GM18873 (cell line): ENCODE measurements around the gene SRSF6.
"Not testable (repeated sequence)": the region's sequence is repeated elsewhere in the genome, so short reads cannot be mapped to it uniquely, and the experiment has no call there.

Experiments
- ATAC-seq: cut with Tn5 transposase; IDR thresholded peaks from one replicate; pipeline ENCODE4 v1.9.1; 2021; ENCODE audit warnings: mild to moderate bottlenecking, moderate library complexity, moderate number of reproducible peaks; ENCODE audit not compliant: unreplicated experiment, low FRiP score

Gene SRSF6

DNA sequence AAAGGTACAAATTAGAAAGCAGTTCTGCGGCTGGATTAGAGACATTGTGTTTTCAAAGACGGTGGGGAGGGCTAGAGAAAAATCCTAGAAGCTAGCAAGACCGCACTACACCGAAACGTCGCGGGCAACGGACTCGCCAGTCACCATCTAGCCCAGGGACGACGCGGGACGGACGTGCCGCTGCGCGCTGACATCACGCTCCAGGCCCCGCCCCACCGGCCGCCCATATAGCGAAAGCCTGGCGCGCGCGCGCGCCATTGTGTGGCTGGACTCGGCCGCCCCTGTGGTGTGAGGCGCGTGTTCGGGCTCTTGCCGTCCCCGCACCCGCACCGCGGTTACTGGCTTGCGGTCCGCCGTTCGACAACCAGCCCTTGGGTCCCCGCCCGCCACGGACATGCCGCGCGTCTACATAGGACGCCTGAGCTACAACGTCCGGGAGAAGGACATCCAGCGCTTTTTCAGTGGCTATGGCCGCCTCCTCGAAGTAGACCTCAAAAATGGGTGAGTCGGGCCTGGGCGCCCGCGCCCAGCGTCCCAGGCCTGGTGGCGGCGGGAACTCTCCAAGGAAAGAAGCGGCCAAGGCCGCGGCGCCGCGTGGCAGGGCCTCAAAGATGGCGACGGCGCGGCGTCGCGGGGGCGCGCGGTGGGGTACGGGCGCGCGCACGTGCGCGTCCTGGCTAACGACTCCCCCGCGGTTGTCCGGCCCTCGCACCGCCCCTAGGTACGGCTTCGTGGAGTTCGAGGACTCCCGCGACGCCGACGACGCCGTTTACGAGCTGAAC, at the start of gene SRSF6:
Gene SRSF6, plus strand, starts transcription at position 257 of the 782 bp plus-strand sequence. Its CDS starts 138 bp downstream, at position 395.
- ATAC-seq = peak; percentile 66

DNA sequence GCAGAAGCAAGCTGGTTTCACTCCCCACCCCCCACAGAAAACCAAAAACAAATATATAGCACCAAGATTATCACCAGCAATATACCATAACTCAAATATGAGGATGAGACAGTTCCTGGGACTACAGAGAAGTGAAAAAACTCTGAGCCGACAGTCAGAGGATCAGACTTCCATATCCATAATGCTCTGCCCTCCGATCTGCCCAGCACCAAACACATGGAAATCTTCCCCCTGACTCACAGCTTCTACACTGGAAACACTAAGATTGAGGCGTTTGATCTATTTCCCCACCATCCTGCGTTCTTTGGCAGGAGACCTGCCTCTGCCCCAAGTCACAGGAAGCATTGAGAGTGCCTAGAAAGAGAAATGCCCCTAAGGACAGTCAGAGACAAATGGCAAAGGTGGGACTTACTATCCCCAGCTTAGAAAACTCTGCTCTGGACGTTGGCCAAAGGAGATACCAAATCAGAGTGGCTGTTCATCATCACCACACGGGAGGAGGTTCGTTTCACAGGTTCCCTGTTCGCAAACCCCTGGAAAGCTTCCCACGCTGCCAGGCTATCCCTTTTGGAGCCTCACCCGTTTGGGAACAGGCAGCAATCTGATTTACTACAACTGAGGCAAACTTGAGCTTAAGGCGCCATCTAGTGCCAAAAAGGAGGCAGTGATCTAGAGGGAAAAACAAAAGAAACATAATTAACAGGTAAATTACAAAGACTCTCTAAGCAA, 48.7 kb upstream of the SRSF6 start:
- no peak for ATAC-seq

DNA sequence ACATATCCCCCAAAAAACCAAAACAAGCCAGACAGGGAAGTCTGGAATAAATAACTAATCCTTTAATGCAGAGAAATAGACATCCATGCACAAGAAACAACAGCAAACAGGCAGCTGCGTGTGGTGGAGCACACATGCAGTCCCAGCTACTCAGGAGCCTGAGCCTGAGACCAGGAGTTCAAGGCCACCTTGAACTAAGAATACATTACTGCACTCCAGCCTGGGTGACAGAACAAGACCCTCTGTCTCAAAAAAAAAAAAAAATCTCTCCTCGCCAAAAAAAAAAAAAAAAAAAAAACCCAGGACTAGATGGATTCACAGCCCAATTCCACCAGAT, 48.2 kb upstream of the SRSF6 start:
- ATAC-seq = no peak

DNA sequence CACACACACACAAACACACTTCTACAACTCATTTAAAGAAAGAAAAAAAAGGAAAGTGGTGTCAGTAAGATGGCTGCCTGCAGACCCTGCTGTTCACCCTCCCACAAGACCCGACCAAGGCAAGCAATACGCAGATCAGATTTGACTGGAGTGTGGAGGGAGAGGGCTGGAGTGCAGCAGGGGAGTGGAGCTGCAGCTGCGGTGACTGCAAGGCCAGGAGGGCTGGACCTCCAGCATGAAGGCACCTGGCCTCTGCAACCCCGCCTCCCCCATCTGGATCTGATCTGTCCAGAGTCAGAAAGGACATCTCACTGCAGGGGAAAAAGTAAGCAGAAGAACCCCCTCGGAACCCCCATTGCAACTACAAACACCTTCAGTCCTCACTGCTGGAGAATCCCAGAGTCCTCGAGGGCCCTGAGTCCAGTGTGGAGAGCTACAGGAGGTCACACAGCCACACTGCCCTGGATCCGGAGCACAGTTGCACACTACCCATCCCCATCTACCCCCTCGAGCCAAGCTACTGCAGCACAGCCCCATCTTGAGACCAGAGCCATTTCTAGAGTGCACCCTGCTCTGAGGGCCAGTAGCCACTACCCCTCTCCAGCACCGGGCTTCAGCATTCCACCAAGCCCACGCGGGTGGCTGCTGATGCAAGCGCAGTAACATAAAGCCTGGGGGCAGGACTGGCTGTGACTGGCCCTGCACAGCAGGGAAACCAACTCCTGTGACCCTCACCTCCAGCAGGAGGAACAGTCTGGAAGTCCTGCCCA, 41.9 kb upstream of the SRSF6 start:
- ATAC-seq = no peak

DNA sequence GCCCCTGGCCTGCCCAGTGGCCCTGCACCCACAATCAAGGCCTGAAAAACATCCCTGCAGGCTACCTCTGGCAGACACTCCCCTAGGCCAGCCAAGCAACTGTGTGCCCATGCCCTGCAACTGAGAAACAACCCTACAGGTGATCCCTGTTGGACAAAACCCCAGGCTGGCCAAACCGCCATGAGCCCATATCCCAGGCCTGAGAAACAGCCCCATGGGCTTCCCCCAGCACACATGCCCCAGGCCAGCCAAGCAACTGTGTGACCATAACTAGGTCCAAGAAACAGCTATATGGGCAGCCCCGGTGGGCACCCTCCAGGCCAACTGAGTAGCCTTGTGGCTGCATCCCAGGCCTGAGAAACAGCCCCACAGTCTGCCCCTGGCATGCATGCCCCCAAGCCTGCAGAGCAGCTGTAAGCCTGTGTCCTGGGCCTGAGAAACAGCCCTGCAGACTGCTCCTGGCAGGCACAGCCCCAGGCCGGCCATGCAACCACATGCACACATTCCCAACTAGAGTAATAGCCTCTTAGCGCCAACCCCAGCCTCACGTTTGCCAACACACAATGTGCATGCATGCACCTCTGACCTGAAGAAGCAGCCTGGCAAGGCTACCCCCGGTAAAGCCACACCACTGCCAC, 41.0 kb upstream of the SRSF6 start:
- ATAC-seq = no peak

DNA sequence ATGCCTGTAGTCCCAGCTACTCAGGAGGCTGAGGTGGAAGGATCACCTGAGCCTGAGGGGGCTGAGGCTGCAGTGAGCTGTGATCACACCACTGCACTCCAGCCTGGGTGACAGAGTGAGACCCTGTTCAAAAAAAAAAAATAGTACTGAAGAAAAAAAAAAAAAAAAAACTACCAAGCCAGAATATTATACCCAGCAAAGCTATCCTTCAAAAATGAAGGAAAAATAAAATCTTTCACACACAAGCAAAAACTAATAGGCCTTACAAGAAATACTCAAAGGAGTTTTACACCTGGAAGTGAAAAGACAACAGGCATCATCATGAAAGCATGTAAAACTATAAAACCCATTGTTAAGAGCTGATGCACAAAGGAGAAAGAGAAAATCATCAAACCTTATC, 37.5 kb upstream of the SRSF6 start:
- no peak for ATAC-seq

DNA sequence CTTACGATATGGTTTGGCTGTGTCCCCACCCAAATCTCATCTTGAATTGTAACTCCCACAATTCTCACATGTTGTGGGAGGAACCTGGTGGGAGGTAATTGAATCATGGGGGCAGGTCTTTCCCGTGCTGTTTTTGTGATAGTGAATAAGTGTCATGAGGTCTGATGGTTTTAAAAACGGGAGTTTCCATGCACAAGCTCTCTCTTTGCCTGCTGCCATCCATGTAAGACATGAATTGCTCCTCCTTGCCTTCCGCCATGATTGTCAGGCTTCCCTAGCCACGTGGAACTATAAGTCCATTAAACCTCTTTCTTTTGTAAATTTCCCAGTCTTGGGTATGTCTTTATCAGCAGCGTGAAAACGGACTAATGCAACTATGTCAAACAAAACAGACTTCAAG, 36.8 kb upstream of the SRSF6 start:
- ATAC-seq = not testable (repeated sequence)

DNA sequence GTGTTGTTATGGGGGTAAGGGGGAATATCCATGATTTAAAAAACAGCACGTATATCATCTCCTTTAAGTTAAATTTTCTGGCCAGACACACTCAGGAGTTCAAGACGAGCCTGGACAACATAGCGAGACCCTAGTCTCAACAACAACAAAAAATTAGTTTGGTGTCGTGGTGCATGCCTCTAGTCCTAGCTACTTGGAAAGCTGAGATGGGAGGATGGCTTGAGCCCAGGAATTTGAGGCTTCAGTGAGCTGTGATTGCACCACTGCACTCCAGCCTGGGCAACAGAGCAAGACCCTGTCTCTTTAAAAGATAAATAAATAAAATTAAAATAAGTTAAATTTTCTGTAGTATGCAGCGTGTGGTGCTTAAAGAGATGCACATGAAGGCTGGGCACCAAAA, 31.5 kb upstream of the SRSF6 start:
- no peak for ATAC-seq

DNA sequence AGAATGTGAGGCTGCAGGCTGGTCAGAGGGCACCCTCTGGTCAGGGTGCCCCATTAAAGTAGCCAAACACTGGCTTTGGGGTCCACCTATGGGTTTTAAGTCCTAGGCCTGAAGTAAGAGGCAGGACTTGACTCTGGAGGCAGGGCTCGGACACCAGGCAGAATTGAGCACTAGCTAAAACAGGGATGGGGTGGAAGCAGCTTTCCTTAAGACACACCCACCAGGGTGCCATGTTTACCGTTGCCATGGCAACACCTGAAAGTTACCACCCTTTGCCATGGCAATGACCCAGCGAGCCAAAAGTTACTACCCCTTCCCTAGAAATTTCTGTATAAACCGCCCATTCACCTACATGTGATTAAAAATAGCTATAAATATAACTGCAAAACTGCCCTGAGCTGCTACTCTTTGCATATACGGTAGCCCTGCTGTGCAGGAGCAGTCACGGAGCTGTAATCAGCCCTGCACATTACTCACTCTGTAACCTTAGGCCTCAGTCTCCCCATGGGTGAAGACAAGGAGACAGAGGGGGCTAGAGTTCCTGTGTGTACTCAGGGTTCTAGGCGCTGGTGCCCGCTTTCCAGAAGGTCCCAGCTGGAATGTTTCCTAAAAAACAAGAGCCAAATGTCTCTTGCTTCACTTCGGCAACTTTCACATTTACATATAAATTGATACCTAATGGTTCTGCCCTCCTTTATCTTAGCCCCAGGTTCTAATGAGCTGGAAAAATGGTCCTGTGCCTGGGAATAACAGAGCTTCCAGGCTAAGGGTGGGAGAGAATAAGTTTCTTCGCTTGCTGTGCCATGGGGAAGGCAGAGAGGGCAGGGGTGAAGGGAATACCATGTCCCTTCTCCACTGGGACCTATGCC, 27.2 kb upstream of the SRSF6 start:
- no peak for ATAC-seq

DNA sequence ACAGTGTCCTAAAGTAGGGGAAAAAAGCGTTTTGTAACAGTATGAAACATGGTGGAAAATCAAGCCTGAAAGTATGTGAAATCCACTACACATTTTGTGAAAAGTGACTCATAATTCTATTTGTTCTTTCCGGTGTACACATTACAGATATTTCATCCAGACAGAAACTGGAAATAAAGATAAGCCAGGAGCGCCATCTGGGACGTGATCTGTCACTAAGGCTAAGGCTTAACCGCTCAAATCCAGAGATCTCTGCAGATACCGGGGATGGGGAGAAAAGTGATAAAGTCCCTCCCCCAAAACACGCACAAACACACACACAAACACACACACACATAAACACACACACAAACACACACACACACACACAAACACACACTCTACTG, 26.6 kb upstream of the SRSF6 start:
- no peak for ATAC-seq

DNA sequence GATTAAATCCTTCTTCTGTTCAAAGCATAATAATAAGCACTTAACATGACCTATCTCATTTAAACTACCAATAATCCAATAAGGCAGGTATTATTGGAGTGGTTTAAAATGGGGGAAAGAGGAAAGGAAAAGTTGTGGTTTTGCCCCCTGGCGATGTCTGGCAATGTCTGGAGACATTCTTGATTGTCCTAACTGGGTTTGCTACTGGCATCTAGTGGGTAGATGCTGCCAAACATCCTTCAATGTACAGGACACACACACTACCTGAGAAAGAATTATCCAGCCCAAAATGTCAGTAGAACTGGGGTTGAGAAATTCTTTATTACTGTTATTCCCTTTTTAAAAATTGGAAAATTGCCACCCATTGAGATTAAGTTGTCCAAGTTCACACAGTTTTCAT, 25.2 kb upstream of the SRSF6 start:
- ATAC-seq = no peak

DNA sequence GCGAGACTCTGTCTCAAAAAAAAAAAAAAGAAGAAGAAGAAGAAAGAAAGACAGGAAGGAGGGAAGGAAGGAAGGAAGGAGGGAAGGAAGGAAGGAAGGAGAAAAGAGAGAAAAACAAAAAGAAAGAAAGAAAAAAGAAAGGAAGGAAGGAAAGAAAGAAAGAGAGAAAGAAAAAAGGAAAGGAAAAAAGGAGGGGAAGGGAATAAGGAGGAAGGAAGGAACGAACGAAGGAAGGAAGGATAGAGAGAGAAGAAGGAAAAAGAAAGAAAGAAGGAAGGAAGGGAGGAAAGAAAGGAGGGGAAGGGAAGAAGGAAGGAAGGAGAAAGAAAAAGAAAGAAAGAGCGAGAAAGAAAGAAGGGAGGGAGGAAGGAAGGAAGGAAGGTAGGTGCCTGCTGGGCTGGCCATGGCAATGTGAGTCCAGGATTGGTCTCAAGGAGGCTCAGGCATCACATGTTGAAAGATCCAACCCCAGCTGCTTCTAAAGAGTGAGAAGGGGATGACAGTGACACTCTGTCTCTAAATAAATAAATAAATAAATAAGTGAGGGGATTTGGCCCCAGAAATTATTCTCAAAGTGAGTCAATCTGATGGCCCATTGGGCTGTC, 24.3 kb upstream of the SRSF6 start:
- no peak for ATAC-seq

DNA sequence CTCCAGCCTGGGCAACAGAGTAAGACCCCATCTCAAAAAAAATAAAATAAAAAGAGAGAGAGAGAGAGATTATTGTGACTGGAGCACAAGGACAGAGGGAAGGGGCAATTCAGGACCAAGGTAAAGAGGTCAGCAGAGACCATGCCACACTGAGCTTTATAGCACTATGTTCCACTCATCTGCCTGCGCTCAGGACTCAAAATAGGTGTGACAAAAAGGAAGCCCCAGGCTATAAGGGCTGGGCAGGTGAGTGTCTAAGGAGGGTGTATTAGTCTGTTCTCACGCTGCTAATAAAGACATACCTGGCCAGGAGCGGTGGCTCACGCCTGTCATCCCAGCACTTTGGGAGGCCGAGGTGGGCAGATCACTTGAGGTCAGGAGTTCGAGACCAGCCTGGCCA, 23.1 kb upstream of the SRSF6 start:
- ATAC-seq = no peak

DNA sequence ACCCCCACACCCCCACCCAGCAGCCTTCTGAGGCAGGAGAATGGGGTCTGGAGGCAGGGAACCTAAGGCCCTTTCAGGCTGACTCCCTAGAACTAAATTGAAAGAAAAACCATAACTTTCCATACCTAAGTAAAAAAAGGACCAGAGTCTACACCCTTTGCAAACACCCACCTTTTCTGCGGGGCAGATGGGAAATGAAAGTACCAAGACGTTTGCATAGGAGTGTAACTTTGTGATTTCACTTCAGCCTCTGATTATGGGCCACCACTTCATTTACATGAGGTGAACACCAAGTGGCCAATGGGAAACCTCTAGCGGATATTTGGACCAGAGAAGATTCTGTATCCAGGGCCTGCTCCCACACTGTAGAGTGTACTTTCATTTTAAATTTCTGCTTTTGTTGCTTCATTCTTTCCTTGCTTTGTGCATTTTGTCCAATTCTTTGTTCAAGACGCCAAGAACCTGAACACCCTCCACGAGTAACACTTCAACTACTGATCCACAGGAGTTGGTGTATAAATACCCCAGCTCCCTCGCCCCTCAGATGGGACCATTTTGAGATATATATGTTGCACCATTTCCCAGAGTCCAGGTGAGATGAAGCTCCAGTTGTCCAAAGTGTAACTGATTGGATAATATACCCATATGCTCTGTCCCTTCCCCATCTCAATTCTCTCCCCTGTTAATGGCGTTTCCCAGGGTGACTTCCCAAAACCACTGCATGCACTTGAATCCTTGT, 18.9 kb upstream of the SRSF6 start:
- ATAC-seq = peak; percentile 56

DNA sequence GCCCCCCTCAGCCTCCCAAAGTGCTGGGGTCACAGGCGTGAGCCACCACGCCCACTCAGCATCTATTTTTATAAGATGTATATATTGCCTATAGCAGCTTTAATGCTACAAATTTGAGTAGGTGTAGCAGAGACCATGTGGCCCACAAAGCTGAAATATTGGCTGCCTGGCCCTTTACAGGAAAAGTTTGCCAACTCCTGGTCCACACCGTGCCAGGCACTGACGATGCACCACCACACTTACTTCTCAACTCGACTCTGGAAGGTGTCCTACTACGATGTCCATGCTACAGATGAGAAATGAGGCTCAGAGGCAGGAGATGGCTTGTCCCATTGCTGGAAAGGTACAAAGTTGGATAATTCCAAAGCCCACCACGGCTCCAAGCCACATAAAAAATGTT, 17.2 kb upstream of the SRSF6 start:
- no peak for ATAC-seq

DNA sequence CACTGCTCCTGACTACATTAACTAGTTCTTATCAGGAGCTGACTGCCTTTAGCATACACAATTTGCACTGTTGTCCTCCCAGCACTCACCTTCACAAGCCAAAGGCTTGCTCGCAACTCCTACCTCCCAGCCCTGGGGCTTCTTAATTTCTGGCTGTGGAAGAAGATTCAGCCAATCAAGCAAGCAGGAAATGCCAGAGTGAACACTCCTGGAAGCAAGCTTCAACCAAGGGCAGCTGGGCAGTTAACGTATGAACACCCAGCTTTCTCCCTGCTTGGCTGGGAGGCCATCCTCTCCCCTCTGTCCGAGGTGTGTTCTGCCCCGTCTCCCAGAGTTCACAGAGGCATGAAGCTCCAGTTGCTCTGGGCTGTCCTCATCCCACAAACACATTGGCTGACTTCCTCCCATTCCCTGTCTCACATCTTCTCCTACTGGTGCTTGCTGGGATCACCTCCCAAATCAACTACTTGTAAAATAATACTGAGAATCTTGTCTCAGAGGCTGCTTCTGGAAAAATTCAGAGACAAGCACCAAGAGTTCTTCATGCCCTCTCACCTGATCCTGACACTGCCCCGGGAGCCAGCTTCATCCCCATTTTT, 15.3 kb upstream of the SRSF6 start:
- ATAC-seq = no peak

DNA sequence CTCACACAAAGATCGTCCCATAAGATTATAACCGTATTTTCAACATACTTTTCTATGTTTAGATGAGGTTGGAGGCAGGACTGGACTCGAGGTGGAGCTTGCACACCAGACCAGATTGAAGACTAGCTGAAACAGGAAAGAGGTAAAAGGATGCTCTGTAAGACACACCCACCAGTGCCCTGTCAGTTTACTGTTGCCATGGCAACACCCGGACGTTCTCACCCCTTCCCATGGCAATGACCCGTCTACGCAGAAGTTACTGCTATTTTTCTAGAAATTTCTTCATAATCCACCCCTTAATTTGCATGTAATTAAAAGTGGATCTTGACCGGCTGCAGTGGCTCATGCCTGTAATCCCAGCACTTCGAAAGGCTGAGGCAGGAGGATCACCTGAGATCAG, 13.6 kb upstream of the SRSF6 start:
- no peak for ATAC-seq

DNA sequence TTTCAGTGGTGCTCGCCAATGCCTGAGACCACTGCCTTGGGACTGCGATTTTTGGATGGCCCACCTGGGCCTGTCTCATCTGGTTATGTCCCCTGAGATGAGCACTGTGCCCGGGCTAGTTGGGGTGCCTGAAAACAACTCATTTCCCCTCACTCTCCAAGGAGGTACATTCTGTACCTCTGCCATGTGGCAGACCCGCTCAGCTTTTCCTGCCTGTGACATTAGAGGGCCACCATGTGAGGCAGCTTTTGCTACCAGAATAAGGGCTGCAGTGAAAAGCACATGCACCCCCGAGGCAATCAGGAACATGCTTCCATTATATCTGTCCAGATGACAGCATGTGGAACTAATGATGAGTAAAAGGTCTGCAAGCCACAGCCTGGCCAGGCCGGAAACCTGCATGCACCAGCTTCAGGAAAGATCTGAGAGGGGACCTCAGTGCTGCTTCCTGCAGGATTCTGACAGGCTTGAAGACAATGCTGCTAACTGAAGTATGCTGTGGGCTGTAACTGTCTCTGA, 11.3 kb upstream of the SRSF6 start:
- ATAC-seq = no peak
